Endothelial cell of umbilical vein (primary cell): ENCODE measurements around the gene SSTR3. TPM values are rescaled to one million over a fixed set of nuclear protein-coding genes. Genes with fewer than 3 reads are reported as not detected.

Source experiments
- BruUV-seq: library from RNA; stranded (reverse); fragments of 400-500 nt; replicated peaks from 2 replicates; lab custom pipeline; 2021; lab: Mats Ljungman, UMichigan
- CTCF ChIA-PET: fragments of 300-600, 350-600 bp; sonication (Branson Sonifier 250); formaldehyde crosslinking; loops from one replicate; lab custom pipeline; 2021; ENCODE audit warnings: antibody characterized with exemption, inconsistent platforms; lab: Charles Lee
- POLR2A ChIA-PET: fragments of 300-600, 350-600 bp; sonication (Branson Sonifier 250); formaldehyde crosslinking; loops from one replicate; lab custom pipeline; 2021; ENCODE audit warnings: antibody characterized with exemption, inconsistent platforms; lab: Charles Lee
- DNase-seq: peaks from one replicate; pipeline ENCODE4 v3.0.0-alpha.2; 2011; ENCODE audit warnings: low read depth, low spot score
- FAIRE-seq: peaks from 2 replicates; lab custom pipeline; 2011; peaks lifted over from hg19 to GRCh38; lab: Jason Lieb, UNC
- H2AFZ ChIP-seq: 2 replicates; pipeline ENCODE4 v1.6.0; 2012; ENCODE audit warnings: low read depth, low read length, control low read depth, inconsistent platforms
- H3K27ac ChIP-seq: 2 replicates; pipeline ENCODE4 v1.5.1; 2011; ENCODE audit warnings: low read depth, mild to moderate bottlenecking, control low read depth, low read length, moderate library complexity; ENCODE audit not compliant: insufficient read depth
- H3K27me3 ChIP-seq, 2 experiments: 2 replicates each; pipeline versions ENCODE4 v1.6.0 to v1.6.1; 2011; ENCODE audit warnings: low read length in 2 of 2, mixed read lengths in 1 of 2; ENCODE audit not compliant: control insufficient read depth in 2 of 2, insufficient read depth in 2 of 2
- H3K36me3 ChIP-seq, 2 experiments: 2 replicates in 1 of 2; 3 replicates in 1 of 2; pipeline ENCODE4 v1.5.1; 2011; ENCODE audit warnings: low read length in 2 of 2, mild to moderate bottlenecking in 1 of 2, moderate library complexity in 1 of 2; ENCODE audit not compliant: control insufficient read depth in 2 of 2, insufficient read depth in 2 of 2; ENCODE audit errors: extremely low read depth in 1 of 2
- H3K4me1 ChIP-seq: 3 replicates; pipeline ENCODE4 v1.5.1; 2011; ENCODE audit warnings: mild to moderate bottlenecking, low read length; ENCODE audit not compliant: control insufficient read depth, insufficient read depth; ENCODE audit errors: extremely low read depth
- H3K4me2 ChIP-seq: 2 replicates; pipeline ENCODE4 v1.6.1; 2011; ENCODE audit warnings: low read length, control low read depth, mixed read lengths; ENCODE audit not compliant: insufficient read depth
- H3K4me3 ChIP-seq, 3 experiments: fragments of 200-600 bp in 1 of 3; sonication (generic), shearing (Covaris generic) in 1 of 3; replicated peaks in 1 of 3; 2 replicates each; pipeline ENCODE4 v1.5.1; 2011 to 2016; ENCODE audit warnings: control low read depth in 3 of 3, low read length in 3 of 3, mild to moderate bottlenecking in 2 of 3, inconsistent platforms in 1 of 3, low read depth in 1 of 3, moderate library complexity in 1 of 3; ENCODE audit not compliant: insufficient read depth in 1 of 3
- H3K79me2 ChIP-seq: 2 replicates; pipeline ENCODE4 v1.6.0; 2012; ENCODE audit warnings: low read length, inconsistent platforms; ENCODE audit not compliant: control insufficient read depth, insufficient read depth
- H3K9ac ChIP-seq: replicated peaks from 2 replicates; pipeline ENCODE3; 2011; ENCODE audit warnings: low read length, control low read depth; ENCODE audit not compliant: insufficient read depth; ENCODE audit errors: extremely low read depth
- H3K9me1 ChIP-seq: replicated peaks from 3 replicates; pipeline ENCODE4 v1.6.0; 2011; ENCODE audit warnings: mild to moderate bottlenecking, low read length; ENCODE audit not compliant: control insufficient read depth, insufficient read depth; ENCODE audit errors: extremely low read depth
- H3K9me3 ChIP-seq: replicated peaks from 2 replicates; pipeline ENCODE4 v1.5.1; 2012; ENCODE audit warnings: low read length, inconsistent platforms; ENCODE audit not compliant: control insufficient read depth, insufficient read depth
- H4K20me1 ChIP-seq: replicated peaks from 2 replicates; pipeline ENCODE3; 2011; ENCODE audit warnings: mild to moderate bottlenecking, low read length; ENCODE audit not compliant: control insufficient read depth, insufficient read depth; ENCODE audit errors: extremely low read depth
- CTCF ChIP-seq, 2 donors: IDR thresholded peaks; 1 replicate in 1 of 2; 2 replicates in 1 of 2; pipeline ENCODE4 v1.5.1; 2011; ENCODE audit warnings: low read length in 2 of 2, mild to moderate bottlenecking in 2 of 2, moderate library complexity in 2 of 2, control low read depth in 1 of 2, inconsistent platforms in 1 of 2, low read depth in 1 of 2; ENCODE audit not compliant: insufficient read depth in 1 of 2; ENCODE audit errors: extremely low read depth in 1 of 2
- EZH2 ChIP-seq: IDR thresholded peaks from 2 replicates; pipeline ENCODE4 v1.6.1; 2012; ENCODE audit warnings: borderline replicate concordance, low read depth, mild to moderate bottlenecking, moderate library complexity, low read length, inconsistent platforms; ENCODE audit not compliant: severe bottlenecking
- FOS ChIP-seq: IDR thresholded peaks from 2 replicates; pipeline ENCODE4 v1.6.1; 2011; ENCODE audit warnings: mild to moderate bottlenecking, low read length, moderate library complexity, borderline replicate concordance; ENCODE audit not compliant: insufficient read depth
- GATA2 ChIP-seq: IDR thresholded peaks from 2 replicates; pipeline ENCODE4 v1.7.0; 2011; ENCODE audit warnings: low read depth, mild to moderate bottlenecking, moderate library complexity, mixed read lengths, low read length; ENCODE audit not compliant: insufficient read length, insufficient read depth
- JUN ChIP-seq: IDR thresholded peaks from 2 replicates; pipeline ENCODE4 v1.6.1; 2011; ENCODE audit warnings: borderline replicate concordance, low read depth; ENCODE audit not compliant: insufficient read length, insufficient read depth
- MAX ChIP-seq: IDR thresholded peaks from 2 replicates; pipeline ENCODE4 v1.6.1; 2011; ENCODE audit not compliant: insufficient read depth, insufficient read length
- MYC ChIP-seq: IDR thresholded peaks from one replicate; pipeline ENCODE4 v1.6.1; 2011; ENCODE audit warnings: mild to moderate bottlenecking, low read depth, low read length
- POLR2A ChIP-seq: IDR thresholded peaks from 2 replicates; pipeline ENCODE4 v1.6.1; 2012; ENCODE audit warnings: low read depth, mild to moderate bottlenecking, control low read depth, low read length
- POLR2AphosphoS5 ChIP-seq: IDR thresholded peaks from 2 replicates; pipeline ENCODE4 v1.6.1; 2012; ENCODE audit warnings: low read depth, mild to moderate bottlenecking, control low read depth, low read length, moderate library complexity; ENCODE audit not compliant: insufficient read depth
- dilution Hi-C: fragments of 300-500 bp; cut with MboI; formaldehyde crosslinking; loops from one replicate; pipeline ENCODE4 v1.15.0; 2019; ENCODE audit warnings: low sequenced_read_pairs; ENCODE audit not compliant: extremely low pct_ligation_motif_present
- intact Hi-C: fragments of 100-400 bp; cut with micrococcal nuclease; formaldehyde crosslinking; loops from one replicate; pipeline ENCODE4 v1.10.0; 2022
- polyA plus RNA-seq, 4 experiments: library from polyadenylated mRNA; depleted of rRNA in 3 of 4; stranded (reverse) in 3 of 4; unstranded in 1 of 4; fragments of >200 nt; gene quantifications; 2 replicates each; pipeline versions ENCODE4 v1.2.1 to v1.2.3, GENCODE V29; 2011 to 2012; ENCODE audit warnings: missing spikeins in 1 of 4
- total RNA-seq: library from RNA; stranded (reverse); gene quantifications from 2 replicates; pipeline ENCODE4 v1.2.3, GENCODE V29; 2021

SSTR3 gene
- total and polyA plus RNA-seq, 2 donors (not counting 3 experiments of a cell fraction or from before 2014, with no cell fraction given) = not detected

GRCh38 chr22:37184380-37184755, 27.9 kb downstream of the SSTR3 start:
- DNase-seq (no peak), FAIRE-seq (no peak)
- H3K79me2 ChIP-seq = no peaks in the 10 kb centered on the region
- no peaks in the 10 kb centered on the region for H3K27me3 ChIP-seq
- TF ChIP-seq POLR2A (no peak), MAX (no peak), CTCF (IDR thresholded peaks at IDR 0.05; ENCODE audit: extremely low read depth in 1 of 2, insufficient read depth in 1 of 2, low read depth in 1 of 2, low read length in 2 of 2) (no peak), MYC (no peak), GATA2 (no peak), POLR2AphosphoS5 (no peak), FOS (no peak), JUN (no peak), EZH2 (no peak)
- CTCF ChIA-PET = interaction anchor here (1.5 to 1.9 kb wide), 2 partner anchors 13 to 15 kb away, joined by 5 read pairs; no protein-coding TSS in a partner anchor
- H3K4me2 ChIP-seq = no peak overlapping the region
- BruUV-seq = no TSS peak
- H4K20me1 ChIP-seq = no peaks in the 10 kb centered on the region
- H3K9me1 ChIP-seq = no peaks in the 10 kb centered on the region
- H3K4me1 ChIP-seq = peaks cover 31% of the 10 kb centered on the region
- H3K36me3 ChIP-seq = no peaks in the 10 kb centered on the region
- intact Hi-C loops = no loop called here
- dilution Hi-C loops = no loop called here
- H3K4me3 ChIP-seq = no peak overlapping the region
- no peak overlapping the region for H3K9ac ChIP-seq
- POLR2A ChIA-PET = no interaction called here
- H2AFZ ChIP-seq = no peak overlapping the region
- no peak overlapping the region for H3K27ac ChIP-seq
- H3K9me3 ChIP-seq = no peaks in the 10 kb centered on the region
